Measurements from ENCODE around the gene FAM9B.

- no peak for TF ChIP-seq CTCF (IDR thresholded peaks at IDR 0.05)
- TF ChIP-seq POLR2A (IDR thresholded peaks at IDR 0.05): no peak
- TF ChIP-seq POLR2AphosphoS5 (IDR thresholded peaks at IDR 0.05; ENCODE audit: insufficient read depth in 1 of 2, low read depth in 1 of 2): no peak
These were observed 47.3 kb upstream of the FAM9B start for GRCh38 chrX:9081271-9081670.

All from vagina (tissue), 2 donors.